HepG2 (cell line): ENCODE results near the gene VCP. TPM values are rescaled to one million over a fixed set of nuclear protein-coding genes. Genes with fewer than 3 reads are reported as not detected.

Experiments
- ATAC-seq: fragments of 200-7000 bp; cut with Tn5 transposase; 3 replicates; pipeline ENCODE4 v1.9.1; 2020; ENCODE audit warnings: mild to moderate bottlenecking, moderate library complexity
- BruUV-seq: library from RNA; stranded (reverse); fragments of 400-500 nt; replicated peaks from 2 replicates; lab custom pipeline; 2021; lab: Mats Ljungman, UMichigan
- CTCF ChIA-PET: fragments of 300-600 bp; formaldehyde crosslinking; extraction: SDS; loops from one replicate; lab custom pipeline; 2021; ENCODE audit warnings: low total read pairs, inconsistent platforms, low intra/inter-chr PET ratio; lab: Yijun Ruan, JAX
- POLR2A ChIA-PET: fragments of 350-600 bp; sonication (Branson Sonifier 250); formaldehyde crosslinking; loops from one replicate; lab custom pipeline; 2020; ENCODE audit warnings: antibody characterized with exemption, inconsistent platforms; lab: Yijun Ruan, JAX
- DNase-seq: peaks from one replicate; pipeline ENCODE4 v3.0.0-alpha.2; 2015; ENCODE audit warnings: low spot score
- FAIRE-seq: peaks from 3 replicates; lab custom pipeline; 2011; peaks lifted over from hg19 to GRCh38; lab: Jason Lieb, UNC
- H2AFZ ChIP-seq: one replicate; pipeline ENCODE4 v1.6.1; 2011; ENCODE audit warnings: low read length, inconsistent platforms
- H3K27ac ChIP-seq: fragments of 300-600 bp; 3 replicates; pipeline ENCODE4 v1.8.0; 2011; ENCODE audit warnings: mixed run types, mild to moderate bottlenecking, mixed read lengths, low read length, inconsistent platforms; ENCODE audit not compliant: insufficient read depth; ENCODE audit errors: extremely low read length
- H3K27me3 ChIP-seq, 2 experiments: fragments of 200-600 bp in 1 of 2; 2 replicates in 1 of 2; 3 replicates in 1 of 2; pipeline versions ENCODE4 v1.6.0 to v1.8.0; 2011; ENCODE audit warnings: low read length in 2 of 2, mild to moderate bottlenecking in 2 of 2, moderate library complexity in 2 of 2, inconsistent platforms in 1 of 2; ENCODE audit not compliant: insufficient read depth in 2 of 2, control insufficient read depth in 1 of 2
- H3K36me3 ChIP-seq, 2 experiments: fragments of 200-600 bp in 1 of 2; replicated peaks in 1 of 2; 2 replicates in 1 of 2; 3 replicates in 1 of 2; pipeline versions ENCODE4 v1.5.1 to v1.8.0; 2011; ENCODE audit warnings: low read length in 2 of 2, inconsistent platforms in 1 of 2; ENCODE audit not compliant: insufficient read depth in 2 of 2, control insufficient read depth in 1 of 2
- H3K4me1 ChIP-seq: 2 replicates; pipeline ENCODE4 v1.5.1; 2012; ENCODE audit warnings: low read length, inconsistent platforms; ENCODE audit not compliant: insufficient read depth
- H3K4me2 ChIP-seq: 2 replicates; pipeline ENCODE4 v1.6.0; 2011; ENCODE audit warnings: low read depth, low read length, inconsistent platforms
- H3K4me3 ChIP-seq, 3 experiments: fragments of 200-600 bp in 1 of 3; sonication (generic), shearing (Covaris generic) in 1 of 3; replicated peaks in 1 of 3; 2 replicates each; pipeline ENCODE4 v1.5.1; 2011 to 2016; ENCODE audit warnings: low read length in 3 of 3, inconsistent platforms in 2 of 3, low read depth in 2 of 3, mild to moderate bottlenecking in 2 of 3, control low read depth in 1 of 3, mixed read lengths in 1 of 3; ENCODE audit not compliant: insufficient read depth in 1 of 3
- H3K79me2 ChIP-seq: one replicate; pipeline ENCODE4 v1.6.1; 2011; ENCODE audit warnings: low read length, inconsistent platforms; ENCODE audit not compliant: insufficient read depth
- H3K9ac ChIP-seq: 2 replicates; pipeline ENCODE4 v1.6.0; 2011; ENCODE audit warnings: mild to moderate bottlenecking, low read depth, low read length, inconsistent platforms; ENCODE audit not compliant: insufficient read depth
- H3K9me3 ChIP-seq: 2 replicates; pipeline ENCODE4 v1.5.1; 2012; ENCODE audit warnings: mild to moderate bottlenecking, low read length
- H4K20me1 ChIP-seq: 2 replicates; pipeline ENCODE4 v1.6.0; 2011; ENCODE audit warnings: inconsistent platforms, mild to moderate bottlenecking, low read length, moderate library complexity; ENCODE audit not compliant: insufficient read depth
- CENPT ChIP-seq: sonication (generic); formaldehyde crosslinking; IDR thresholded peaks from 2 replicates; pipeline ENCODE4 v1.8.0; 2022; ENCODE audit warnings: low read depth, mild to moderate bottlenecking, moderate library complexity, missing genetic modification reagents
- EHMT2 ChIP-seq: fragments of 200-600 bp; sonication (generic); IDR thresholded peaks from 2 replicates; pipeline ENCODE4 v1.7.0; 2017; ENCODE audit warnings: antibody characterized with exemption, low read depth, low read length, borderline replicate concordance
- NFYB ChIP-seq: sonication (generic); formaldehyde crosslinking; IDR thresholded peaks from 2 replicates; pipeline ENCODE4 v1.4.0; 2020; ENCODE audit warnings: missing genetic modification reagents
- POLR2A ChIP-seq, 2 experiments: IDR thresholded peaks; 2 replicates each; pipeline ENCODE4 v1.6.1; 2011; ENCODE audit warnings: low read depth in 2 of 2, low read length in 2 of 2, mild to moderate bottlenecking in 1 of 2, moderate library complexity in 1 of 2; ENCODE audit not compliant: insufficient read depth in 1 of 2
- RCOR2 ChIP-seq: IDR thresholded peaks from 2 replicates; pipeline ENCODE4 v1.6.1; 2016; ENCODE audit warnings: missing biosample characterization, missing genetic modification reagents
- THAP11 ChIP-seq: IDR thresholded peaks from 2 replicates; pipeline ENCODE4 v1.6.1; 2016; ENCODE audit warnings: missing biosample characterization, missing genetic modification reagents
- ZEB1 ChIP-seq: IDR thresholded peaks from 2 replicates; pipeline ENCODE4 v1.6.1; 2012; ENCODE audit warnings: mild to moderate bottlenecking, low read depth, inconsistent platforms; ENCODE audit not compliant: insufficient replicate concordance
- ZFP90 ChIP-seq: sonication (generic); formaldehyde crosslinking; IDR thresholded peaks from 2 replicates; pipeline ENCODE4 v1.8.0; 2022; ENCODE audit warnings: missing genetic modification reagents, mild to moderate bottlenecking, inconsistent platforms, borderline replicate concordance
- ZNF205 ChIP-seq: IDR thresholded peaks from 2 replicates; pipeline ENCODE4 v1.6.1; 2018; ENCODE audit warnings: missing biosample characterization, missing genetic modification reagents
- ZNF251 ChIP-seq: sonication (generic); formaldehyde crosslinking; IDR thresholded peaks from 2 replicates; pipeline ENCODE4 v1.9.0; 2021; ENCODE audit warnings: mild to moderate bottlenecking, missing genetic modification reagents
- ZNF781 ChIP-seq: sonication (generic); formaldehyde crosslinking; IDR thresholded peaks from 2 replicates; pipeline ENCODE4 v1.5.1; 2020; ENCODE audit warnings: borderline replicate concordance, mild to moderate bottlenecking, missing genetic modification reagents; ENCODE audit errors: not compliant biosample characterization
- ZNF841 ChIP-seq: sonication (generic); formaldehyde crosslinking; IDR thresholded peaks from 2 replicates; pipeline ENCODE4 v1.8.1; 2023; ENCODE audit warnings: missing genetic modification reagents, borderline replicate concordance
- WGBS: methylation state at CpG from one replicate; pipeline ENCODE4 v1.1.6; 2017; ENCODE audit warnings: low lambda C conversion rate; 5-methylcytosine and 5-hydroxymethylcytosine counted together
- in situ Hi-C: cut with HindIII; loops from 2 replicates; pipeline ENCODE4 v1.10.0; 2017; ENCODE audit warnings: low pct_unique_long_range_greater_than_20kb; ENCODE audit not compliant: extremely low pct_ligation_motif_present
- intact Hi-C: fragments of 100-400 bp; cut with micrococcal nuclease; formaldehyde crosslinking; loops from one replicate; pipeline ENCODE4 v1.10.0; 2022; ENCODE audit not compliant: unreplicated experiment
- polyA plus RNA-seq, 8 experiments: library from polyadenylated mRNA; depleted of rRNA in 3 of 8; stranded (reverse) in 7 of 8; unstranded in 1 of 8; fragments of >200 nt; fragmentation: Illumina TruSeq in 4 of 8; extraction: Trizol in 4 of 8; gene quantifications; 2 replicates each; pipeline versions ENCODE4 v1.2.1 to v1.2.3, GENCODE V29; 2011 to 2016; ENCODE audit warnings: low read depth in 4 of 8, missing spikeins in 1 of 8, mixed read lengths in 1 of 8; ENCODE audit not compliant: insufficient read depth in 1 of 8
- total RNA-seq, 5 experiments: library from RNA; depleted of rRNA; stranded (reverse); fragments of >200 nt; fragmentation: Illumina TruSeq; extraction: Trizol; gene quantifications; 2 replicates each; pipeline ENCODE4 v1.2.3, GENCODE V29; 2016; ENCODE audit warnings: low read depth in 1 of 5
- TF ChIP-seq, protein P1 (sequence below): fragments of 450-650 bp; IDR thresholded peaks from 2 replicates; pipeline ENCODE4 v1.6.1; 2017
- TF ChIP-seq, protein P2 (sequence below): sonication (generic); formaldehyde crosslinking; IDR thresholded peaks from 2 replicates; pipeline ENCODE4 v1.8.0; 2022; ENCODE audit warnings: missing genetic modification reagents, low read depth, mild to moderate bottlenecking, borderline replicate concordance
- TF ChIP-seq, protein P3 (sequence below): sonication (generic); formaldehyde crosslinking; IDR thresholded peaks from 2 replicates; pipeline ENCODE4 v1.9.0; 2021; ENCODE audit warnings: mild to moderate bottlenecking, missing genetic modification reagents
- TF ChIP-seq, protein P4 (sequence below): sonication (generic); formaldehyde crosslinking; IDR thresholded peaks from 2 replicates; pipeline ENCODE4 v1.8.0; 2022; ENCODE audit warnings: missing genetic modification reagents, mild to moderate bottlenecking, moderate library complexity, borderline replicate concordance

The VCP gene
- total and polyA plus RNA-seq, 2 of the 13 experiments (the other 11 are each of a cell fraction or from before 2014, with no cell fraction given): 143 to 391 TPM

DNA sequence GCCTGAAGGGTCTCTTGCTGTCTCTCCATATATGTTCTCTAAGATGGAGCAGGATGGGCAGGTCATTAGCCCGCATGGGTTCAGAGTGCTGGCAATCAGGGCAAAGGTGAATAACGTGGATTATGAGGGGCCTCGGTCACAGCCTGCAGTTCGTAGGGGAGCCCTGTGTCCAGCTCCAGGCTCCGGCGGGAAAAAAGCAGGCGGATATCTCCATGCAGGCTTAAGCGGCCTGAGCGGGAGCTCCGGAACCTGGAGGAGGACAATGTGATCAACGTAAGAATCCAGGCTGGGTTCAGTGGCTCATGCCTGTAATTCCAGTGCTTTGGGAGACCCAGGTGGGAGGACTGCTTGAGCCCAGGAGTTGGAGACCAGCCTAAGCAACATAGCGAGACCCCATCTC is 32.7 kb upstream of the VCP start:
- DNase-seq: no peak
- Histone ChIP-seq H3K9me3 (no peaks in the 10 kb centered on the region), H3K4me2 (no peak overlapping the region), H3K9ac (no peak overlapping the region), H4K20me1 (no peaks in the 10 kb centered on the region), H2AFZ (no peak overlapping the region), H3K36me3 (peaks cover 7 to 19% of the 10 kb centered on the region in 2 experiments; a peak in 4 of 5 replicates), H3K27me3 (no peaks in the 10 kb centered on the region; a peak in 1 of 5 replicates), H3K27ac (no peak overlapping the region), H3K4me1 (peaks cover 23% of the 10 kb centered on the region), H3K4me3 (no peak overlapping the region), H3K79me2 (peaks cover 16% of the 10 kb centered on the region)
- ChIA-PET CTCF (no interaction called here), POLR2A (no interaction called here)
- no TSS peak for BruUV-seq
- no peak for ATAC-seq
- WGBS: 93% methylated on average over 12 of the region's 12 CpGs
- FAIRE-seq: no peak
- in situ Hi-C loops (no loop called here), intact Hi-C loops (no loop called here)
- TF ChIP-seq ZNF841 (no peak), RCOR2 (CRISPR knock-in tag) (no peak), EHMT2 (no peak), POLR2A (IDR thresholded peaks at IDR 0.05; ENCODE audit: insufficient read depth in 1 of 2, low read depth in 2 of 2, low read length in 2 of 2) (no peak), THAP11 (CRISPR knock-in tag) (no peak), NFYB (no peak), ZEB1 (no peak), ZFP90 (CRISPR knock-in tag) (no peak), ZNF781 (CRISPR knock-in tag) (no peak), CENPT (no peak), ZNF205 (no peak), ZNF251 (CRISPR knock-in tag) (no peak)
- TF ChIP-seq, protein P1, sequence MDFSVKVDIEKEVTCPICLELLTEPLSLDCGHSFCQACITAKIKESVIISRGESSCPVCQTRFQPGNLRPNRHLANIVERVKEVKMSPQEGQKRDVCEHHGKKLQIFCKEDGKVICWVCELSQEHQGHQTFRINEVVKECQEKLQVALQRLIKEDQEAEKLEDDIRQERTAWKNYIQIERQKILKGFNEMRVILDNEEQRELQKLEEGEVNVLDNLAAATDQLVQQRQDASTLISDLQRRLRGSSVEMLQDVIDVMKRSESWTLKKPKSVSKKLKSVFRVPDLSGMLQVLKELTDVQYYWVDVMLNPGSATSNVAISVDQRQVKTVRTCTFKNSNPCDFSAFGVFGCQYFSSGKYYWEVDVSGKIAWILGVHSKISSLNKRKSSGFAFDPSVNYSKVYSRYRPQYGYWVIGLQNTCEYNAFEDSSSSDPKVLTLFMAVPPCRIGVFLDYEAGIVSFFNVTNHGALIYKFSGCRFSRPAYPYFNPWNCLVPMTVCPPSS: no peak
- TF ChIP-seq, protein P2, sequence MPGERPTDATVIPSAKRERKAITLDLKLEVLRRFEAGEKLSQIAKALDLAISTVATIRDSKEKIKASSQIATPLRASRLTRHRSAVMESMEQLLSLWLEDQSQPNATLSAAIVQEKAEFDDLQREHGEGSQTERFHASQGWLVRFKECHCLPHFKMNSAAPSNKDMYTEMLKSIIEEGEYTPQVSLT (CRISPR knock-in tag): no peak
- TF ChIP-seq, protein P3, sequence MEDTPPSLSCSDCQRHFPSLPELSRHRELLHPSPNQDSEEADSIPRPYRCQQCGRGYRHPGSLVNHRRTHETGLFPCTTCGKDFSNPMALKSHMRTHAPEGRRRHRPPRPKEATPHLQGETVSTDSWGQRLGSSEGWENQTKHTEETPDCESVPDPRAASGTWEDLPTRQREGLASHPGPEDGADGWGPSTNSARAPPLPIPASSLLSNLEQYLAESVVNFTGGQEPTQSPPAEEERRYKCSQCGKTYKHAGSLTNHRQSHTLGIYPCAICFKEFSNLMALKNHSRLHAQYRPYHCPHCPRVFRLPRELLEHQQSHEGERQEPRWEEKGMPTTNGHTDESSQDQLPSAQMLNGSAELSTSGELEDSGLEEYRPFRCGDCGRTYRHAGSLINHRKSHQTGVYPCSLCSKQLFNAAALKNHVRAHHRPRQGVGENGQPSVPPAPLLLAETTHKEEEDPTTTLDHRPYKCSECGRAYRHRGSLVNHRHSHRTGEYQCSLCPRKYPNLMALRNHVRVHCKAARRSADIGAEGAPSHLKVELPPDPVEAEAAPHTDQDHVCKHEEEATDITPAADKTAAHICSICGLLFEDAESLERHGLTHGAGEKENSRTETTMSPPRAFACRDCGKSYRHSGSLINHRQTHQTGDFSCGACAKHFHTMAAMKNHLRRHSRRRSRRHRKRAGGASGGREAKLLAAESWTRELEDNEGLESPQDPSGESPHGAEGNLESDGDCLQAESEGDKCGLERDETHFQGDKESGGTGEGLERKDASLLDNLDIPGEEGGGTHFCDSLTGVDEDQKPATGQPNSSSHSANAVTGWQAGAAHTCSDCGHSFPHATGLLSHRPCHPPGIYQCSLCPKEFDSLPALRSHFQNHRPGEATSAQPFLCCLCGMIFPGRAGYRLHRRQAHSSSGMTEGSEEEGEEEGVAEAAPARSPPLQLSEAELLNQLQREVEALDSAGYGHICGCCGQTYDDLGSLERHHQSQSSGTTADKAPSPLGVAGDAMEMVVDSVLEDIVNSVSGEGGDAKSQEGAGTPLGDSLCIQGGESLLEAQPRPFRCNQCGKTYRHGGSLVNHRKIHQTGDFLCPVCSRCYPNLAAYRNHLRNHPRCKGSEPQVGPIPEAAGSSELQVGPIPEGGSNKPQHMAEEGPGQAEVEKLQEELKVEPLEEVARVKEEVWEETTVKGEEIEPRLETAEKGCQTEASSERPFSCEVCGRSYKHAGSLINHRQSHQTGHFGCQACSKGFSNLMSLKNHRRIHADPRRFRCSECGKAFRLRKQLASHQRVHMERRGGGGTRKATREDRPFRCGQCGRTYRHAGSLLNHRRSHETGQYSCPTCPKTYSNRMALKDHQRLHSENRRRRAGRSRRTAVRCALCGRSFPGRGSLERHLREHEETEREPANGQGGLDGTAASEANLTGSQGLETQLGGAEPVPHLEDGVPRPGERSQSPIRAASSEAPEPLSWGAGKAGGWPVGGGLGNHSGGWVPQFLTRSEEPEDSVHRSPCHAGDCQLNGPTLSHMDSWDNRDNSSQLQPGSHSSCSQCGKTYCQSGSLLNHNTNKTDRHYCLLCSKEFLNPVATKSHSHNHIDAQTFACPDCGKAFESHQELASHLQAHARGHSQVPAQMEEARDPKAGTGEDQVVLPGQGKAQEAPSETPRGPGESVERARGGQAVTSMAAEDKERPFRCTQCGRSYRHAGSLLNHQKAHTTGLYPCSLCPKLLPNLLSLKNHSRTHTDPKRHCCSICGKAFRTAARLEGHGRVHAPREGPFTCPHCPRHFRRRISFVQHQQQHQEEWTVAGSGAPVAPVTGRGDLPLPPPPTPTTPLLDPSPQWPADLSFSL (CRISPR knock-in tag): no peak
- TF ChIP-seq, protein P4, sequence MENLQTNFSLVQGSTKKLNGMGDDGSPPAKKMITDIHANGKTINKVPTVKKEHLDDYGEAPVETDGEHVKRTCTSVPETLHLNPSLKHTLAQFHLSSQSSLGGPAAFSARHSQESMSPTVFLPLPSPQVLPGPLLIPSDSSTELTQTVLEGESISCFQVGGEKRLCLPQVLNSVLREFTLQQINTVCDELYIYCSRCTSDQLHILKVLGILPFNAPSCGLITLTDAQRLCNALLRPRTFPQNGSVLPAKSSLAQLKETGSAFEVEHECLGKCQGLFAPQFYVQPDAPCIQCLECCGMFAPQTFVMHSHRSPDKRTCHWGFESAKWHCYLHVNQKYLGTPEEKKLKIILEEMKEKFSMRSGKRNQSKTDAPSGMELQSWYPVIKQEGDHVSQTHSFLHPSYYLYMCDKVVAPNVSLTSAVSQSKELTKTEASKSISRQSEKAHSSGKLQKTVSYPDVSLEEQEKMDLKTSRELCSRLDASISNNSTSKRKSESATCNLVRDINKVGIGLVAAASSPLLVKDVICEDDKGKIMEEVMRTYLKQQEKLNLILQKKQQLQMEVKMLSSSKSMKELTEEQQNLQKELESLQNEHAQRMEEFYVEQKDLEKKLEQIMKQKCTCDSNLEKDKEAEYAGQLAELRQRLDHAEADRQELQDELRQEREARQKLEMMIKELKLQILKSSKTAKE: no peak
